GM12878 (cell line): Measurements from ENCODE around the gene UBR2. TPM values are rescaled to one million over a fixed set of nuclear protein-coding genes. Genes with fewer than 3 reads are reported as not detected.

ENCODE experiments used
- ATAC-seq: fragments of 200-7000 bp; cut with Tn5 transposase; 3 replicates; pipeline ENCODE4 v1.9.1; 2020; ENCODE audit warnings: mild to moderate bottlenecking, moderate library complexity
- BruUV-seq: library from RNA; stranded (reverse); fragments of 400-500 nt; replicated peaks from 2 replicates; lab custom pipeline; 2021; lab: Mats Ljungman, UMichigan
- CTCF ChIA-PET: fragments of 300-600 bp; sonication (Branson Sonifier 250); formaldehyde crosslinking; extraction: SDS; loops from one replicate; lab custom pipeline; 2021; ENCODE audit warnings: inconsistent platforms; lab: Yijun Ruan, JAX
- POLR2A ChIA-PET: fragments of 350-600 bp; formaldehyde crosslinking; extraction: SDS; loops from one replicate; lab custom pipeline; 2021; ENCODE audit warnings: inconsistent platforms; lab: Charles Lee
- RAD21 ChIA-PET: fragments of 300-600 bp; sonication (Branson Sonifier 250); formaldehyde crosslinking; loops from one replicate; lab custom pipeline; 2023; ENCODE audit warnings: antibody characterized with exemption; ENCODE audit not compliant: unreplicated experiment; lab: Charles Lee
- SMC1A ChIA-PET: fragments of 300-600 bp; sonication (Branson Sonifier 250); formaldehyde crosslinking; loops from one replicate; lab custom pipeline; 2023; ENCODE audit not compliant: unreplicated experiment, uncharacterized antibody; lab: Charles Lee
- DNase-seq: peaks from one replicate; pipeline ENCODE4 v3.0.0-alpha.2; 2011; ENCODE audit warnings: low read depth, low spot score
- FAIRE-seq: peaks from 3 replicates; lab custom pipeline; 2011; peaks lifted over from hg19 to GRCh38; lab: Jason Lieb, UNC
- H2AFZ ChIP-seq: 2 replicates; pipeline ENCODE4 v1.6.0; 2011; ENCODE audit warnings: low read depth, low read length, control low read depth; ENCODE audit not compliant: control insufficient read depth
- H3K27ac ChIP-seq: 2 replicates; pipeline ENCODE4 v1.5.1; 2011; ENCODE audit warnings: control low read depth; ENCODE audit not compliant: control insufficient read depth, insufficient read depth
- H3K27me3 ChIP-seq, 2 experiments: replicated peaks in 1 of 2; 2 replicates each; pipeline versions ENCODE4 v1.6.0 to v1.6.1; 2011; ENCODE audit warnings: low read length in 1 of 2; ENCODE audit not compliant: control insufficient read depth in 2 of 2, insufficient read depth in 2 of 2
- H3K36me3 ChIP-seq, 2 experiments: 2 replicates each; pipeline ENCODE4 v1.5.1; 2011; ENCODE audit warnings: low read length in 1 of 2; ENCODE audit not compliant: control insufficient read depth in 2 of 2, insufficient read depth in 2 of 2
- H3K4me1 ChIP-seq: 2 replicates; pipeline ENCODE4 v1.6.1; 2011; ENCODE audit warnings: mild to moderate bottlenecking, low read length, moderate library complexity, mixed read lengths; ENCODE audit not compliant: control insufficient read depth, insufficient read depth
- H3K4me2 ChIP-seq: 2 replicates; pipeline ENCODE4 v1.6.0; 2011; ENCODE audit warnings: control low read depth; ENCODE audit not compliant: control insufficient read depth, insufficient read depth
- H3K4me3 ChIP-seq: fragments of 200-600 bp; sonication (generic); 2 replicates; pipeline ENCODE4 v1.5.1; 2016
- H3K79me2 ChIP-seq: 2 replicates; pipeline ENCODE4 v1.6.0; 2011; ENCODE audit warnings: low read length; ENCODE audit not compliant: control insufficient read depth, insufficient read depth
- H3K9ac ChIP-seq: 2 replicates; pipeline ENCODE4 v1.8.0; 2011; ENCODE audit warnings: low read length, control low read depth, mixed read lengths; ENCODE audit not compliant: control insufficient read depth, insufficient read depth
- H3K9me3 ChIP-seq: replicated peaks from 3 replicates; pipeline ENCODE4 v1.5.1; 2011; ENCODE audit warnings: mild to moderate bottlenecking, low read length; ENCODE audit not compliant: control insufficient read depth, insufficient read depth
- H4K20me1 ChIP-seq: 2 replicates; pipeline ENCODE4 v1.6.0; 2011; ENCODE audit not compliant: control insufficient read depth, insufficient read depth
- CHD4 ChIP-seq: fragments of 200-600 bp; sonication (generic); IDR thresholded peaks from 2 replicates; pipeline ENCODE4 v1.6.1; 2016; ENCODE audit warnings: mild to moderate bottlenecking
- ETV6 ChIP-seq, 2 experiments: fragments of 450-650 bp in 1 of 2; IDR thresholded peaks in 1 of 2; conservative IDR thresholded peaks in 1 of 2; 2 replicates each; pipeline ENCODE4 v1.6.1; 2014; ENCODE audit warnings: antibody characterized with exemption in 1 of 2, borderline replicate concordance in 1 of 2, low read depth in 1 of 2, mild to moderate bottlenecking in 1 of 2, moderate library complexity in 1 of 2
- FOXK2 ChIP-seq: fragments of 450-650 bp; IDR thresholded peaks from 2 replicates; pipeline ENCODE4 v1.6.1; 2017; ENCODE audit warnings: mild to moderate bottlenecking, moderate library complexity
- GATAD2B ChIP-seq: fragments of 450-650 bp; conservative IDR thresholded peaks from 2 replicates; pipeline ENCODE4 v1.6.1; 2017; ENCODE audit warnings: low read depth, mild to moderate bottlenecking, moderate library complexity
- HDGF ChIP-seq: fragments of 450-650 bp; IDR thresholded peaks from 2 replicates; pipeline ENCODE4 v1.6.1; 2016; ENCODE audit warnings: antibody characterized with exemption
- KAT2A ChIP-seq: conservative IDR thresholded peaks from 2 replicates; pipeline ENCODE4 v1.6.1; 2011; ENCODE audit warnings: low read depth, low read length; ENCODE audit not compliant: control insufficient read depth
- NFIC ChIP-seq: IDR thresholded peaks from 2 replicates; pipeline ENCODE4 v1.6.1; 2012; ENCODE audit warnings: low read depth, mild to moderate bottlenecking, inconsistent platforms, low read length, moderate library complexity
- RELA ChIP-seq: fragments of 450-650 bp; IDR thresholded peaks from 2 replicates; pipeline ENCODE4 v1.8.0; 2014; ENCODE audit warnings: borderline replicate concordance; ENCODE audit not compliant: partially characterized antibody
- RFX5 ChIP-seq: IDR thresholded peaks from 2 replicates; pipeline ENCODE4 v1.6.1; 2011; ENCODE audit warnings: low read depth, low read length, improper control_type of control experiment
- TBL1XR1 ChIP-seq: IDR thresholded peaks from 2 replicates; pipeline ENCODE4 v1.6.1; 2012; ENCODE audit warnings: low read depth, low read length, improper control_type of control experiment
- ZNF207 ChIP-seq: fragments of 450-650 bp; IDR thresholded peaks from 2 replicates; pipeline ENCODE4 v1.6.1; 2014; ENCODE audit warnings: antibody characterized with exemption, mild to moderate bottlenecking, borderline replicate concordance
- ZSCAN29 ChIP-seq: fragments of 450-650 bp; IDR thresholded peaks from 2 replicates; pipeline ENCODE4 v1.6.1; 2017; ENCODE audit warnings: mild to moderate bottlenecking, moderate library complexity
- WGBS: methylation state at CpG from one replicate; pipeline ENCODE4 v1.1.6; 2016; ENCODE audit warnings: low lambda C conversion rate; ENCODE audit not compliant: insufficient replicate concordance, insufficient coverage; ENCODE audit errors: missing lambda C conversion rate; 5-methylcytosine and 5-hydroxymethylcytosine counted together
- in situ Hi-C: fragments of 300-500 bp; cut with MboI; formaldehyde crosslinking; loops from 9 replicates; pipeline ENCODE4 v1.14.3; 2018; ENCODE audit warnings: mixed read lengths
- intact Hi-C: fragments of 100-400 bp; cut with micrococcal nuclease; formaldehyde crosslinking; loops from one replicate; pipeline ENCODE4 v1.14.2; 2022; ENCODE audit not compliant: unreplicated experiment
- polyA plus RNA-seq, 11 experiments: library from polyadenylated mRNA; depleted of rRNA in 4 of 11; unstranded in 6 of 11; stranded (reverse) in 5 of 11; fragments of >200 nt; fragmentation: Nextera tagmentation in 4 of 11; fragmentation: Illumina TruSeq in 1 of 11; extraction: Ambion mirVana in 4 of 11; extraction: Trizol in 1 of 11; gene quantifications; 1 replicate in 1 of 11; 2 replicates in 10 of 11; pipeline versions ENCODE4 v1.2.1 to v1.2.3, GENCODE V29; 2011 to 2016; ENCODE audit warnings: inconsistent platforms in 2 of 11, missing spikeins in 2 of 11, low read depth in 1 of 11
- total RNA-seq, 4 experiments: library from RNA; depleted of rRNA in 3 of 4; stranded (reverse); fragments of >200 nt in 3 of 4; fragmentation: Illumina TruSeq in 1 of 4; extraction: Trizol in 1 of 4; gene quantifications; 2 replicates each; pipeline versions ENCODE4 v1.2.1 to v1.2.3, GENCODE V29; 2013 to 2021
- TF ChIP-seq, protein P1 (sequence below): IDR thresholded peaks from 2 replicates; pipeline ENCODE4 v1.6.1; 2011; ENCODE audit warnings: low read depth, mild to moderate bottlenecking, low read length, moderate library complexity, borderline replicate concordance; ENCODE audit errors: extremely low read depth
- TF ChIP-seq, protein P2 (sequence below): fragments of 450-650 bp; IDR thresholded peaks from 2 replicates; pipeline ENCODE4 v1.6.1; 2017; ENCODE audit warnings: mild to moderate bottlenecking, moderate library complexity

Gene UBR2
- total and polyA plus RNA-seq, 10 of the 15 experiments (the other 5 are each of a cell fraction or from before 2014, with no cell fraction given), result 2.3 to 18.4 (median 9.6) TPM

DNA sequence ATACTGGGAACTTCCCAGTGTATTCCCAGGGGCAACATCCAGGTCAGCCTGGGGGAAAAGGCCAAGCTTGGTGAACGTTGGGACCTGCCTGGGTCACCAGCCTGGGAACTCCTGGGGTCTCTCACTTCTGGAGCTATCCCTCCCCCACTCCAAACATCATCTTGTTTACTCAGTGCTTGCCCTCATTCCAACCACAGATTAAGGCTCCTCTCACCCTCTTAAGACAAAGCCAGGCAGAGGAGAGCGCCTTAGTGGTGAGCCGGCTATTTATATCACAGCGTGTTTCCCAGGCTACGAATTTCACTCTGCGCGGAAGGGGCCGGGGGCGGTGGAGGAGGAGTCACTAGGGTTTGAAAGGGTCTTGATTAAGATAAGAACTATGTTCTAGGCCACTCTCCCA lies 146.5 kb downstream of the UBR2 start (continued):
- TF ChIP-seq RFX5, result no peak

DNA sequence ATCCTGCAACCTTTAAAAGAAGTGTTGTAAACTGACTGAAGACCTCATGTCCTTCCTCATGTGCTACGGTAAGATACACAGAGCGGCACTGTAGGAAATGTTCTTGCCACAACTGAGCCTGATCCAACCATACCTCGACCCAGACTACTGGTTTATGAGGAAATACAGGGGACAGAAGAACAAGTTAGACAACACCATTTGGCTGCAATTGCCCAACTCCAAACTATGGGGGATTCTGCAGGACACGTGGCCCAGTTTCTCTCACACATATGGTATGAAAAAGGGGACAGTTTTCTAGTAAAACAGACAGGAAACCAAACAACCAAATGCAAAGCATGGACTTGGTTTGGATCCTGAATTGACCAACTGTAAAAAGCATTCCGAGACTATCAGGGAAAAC lies 148.1 kb downstream of the UBR2 start:
- FAIRE-seq (peak; percentile 13), DNase-seq (no peak), ATAC-seq (no peak)
- H3K36me3 ChIP-seq, result no peaks in the 10 kb centered on the region
- no peaks in the 10 kb centered on the region for H4K20me1 ChIP-seq
- H3K4me2 ChIP-seq, result no peak overlapping the region
- in situ Hi-C loops, result no loop called here
- CTCF ChIA-PET, result interaction anchor here (1.4 kb wide), 1 partner anchor 14 kb away, joined by 3 read pairs; no protein-coding TSS in a partner anchor
- POLR2A ChIA-PET, result no interaction called here
- WGBS, result 22% methylated on average over 5 of the region's 5 CpGs
- H3K27ac ChIP-seq, result no peak overlapping the region
- RAD21 ChIA-PET, result no interaction called here
- no peaks in the 10 kb centered on the region for H3K4me1 ChIP-seq
- no peak overlapping the region for H3K4me3 ChIP-seq
- TF ChIP-seq, protein P1, sequence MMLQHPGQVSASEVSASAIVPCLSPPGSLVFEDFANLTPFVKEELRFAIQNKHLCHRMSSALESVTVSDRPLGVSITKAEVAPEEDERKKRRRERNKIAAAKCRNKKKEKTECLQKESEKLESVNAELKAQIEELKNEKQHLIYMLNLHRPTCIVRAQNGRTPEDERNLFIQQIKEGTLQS, result no peak
- TF ChIP-seq TBL1XR1, result no peak
- TF ChIP-seq, protein P2, sequence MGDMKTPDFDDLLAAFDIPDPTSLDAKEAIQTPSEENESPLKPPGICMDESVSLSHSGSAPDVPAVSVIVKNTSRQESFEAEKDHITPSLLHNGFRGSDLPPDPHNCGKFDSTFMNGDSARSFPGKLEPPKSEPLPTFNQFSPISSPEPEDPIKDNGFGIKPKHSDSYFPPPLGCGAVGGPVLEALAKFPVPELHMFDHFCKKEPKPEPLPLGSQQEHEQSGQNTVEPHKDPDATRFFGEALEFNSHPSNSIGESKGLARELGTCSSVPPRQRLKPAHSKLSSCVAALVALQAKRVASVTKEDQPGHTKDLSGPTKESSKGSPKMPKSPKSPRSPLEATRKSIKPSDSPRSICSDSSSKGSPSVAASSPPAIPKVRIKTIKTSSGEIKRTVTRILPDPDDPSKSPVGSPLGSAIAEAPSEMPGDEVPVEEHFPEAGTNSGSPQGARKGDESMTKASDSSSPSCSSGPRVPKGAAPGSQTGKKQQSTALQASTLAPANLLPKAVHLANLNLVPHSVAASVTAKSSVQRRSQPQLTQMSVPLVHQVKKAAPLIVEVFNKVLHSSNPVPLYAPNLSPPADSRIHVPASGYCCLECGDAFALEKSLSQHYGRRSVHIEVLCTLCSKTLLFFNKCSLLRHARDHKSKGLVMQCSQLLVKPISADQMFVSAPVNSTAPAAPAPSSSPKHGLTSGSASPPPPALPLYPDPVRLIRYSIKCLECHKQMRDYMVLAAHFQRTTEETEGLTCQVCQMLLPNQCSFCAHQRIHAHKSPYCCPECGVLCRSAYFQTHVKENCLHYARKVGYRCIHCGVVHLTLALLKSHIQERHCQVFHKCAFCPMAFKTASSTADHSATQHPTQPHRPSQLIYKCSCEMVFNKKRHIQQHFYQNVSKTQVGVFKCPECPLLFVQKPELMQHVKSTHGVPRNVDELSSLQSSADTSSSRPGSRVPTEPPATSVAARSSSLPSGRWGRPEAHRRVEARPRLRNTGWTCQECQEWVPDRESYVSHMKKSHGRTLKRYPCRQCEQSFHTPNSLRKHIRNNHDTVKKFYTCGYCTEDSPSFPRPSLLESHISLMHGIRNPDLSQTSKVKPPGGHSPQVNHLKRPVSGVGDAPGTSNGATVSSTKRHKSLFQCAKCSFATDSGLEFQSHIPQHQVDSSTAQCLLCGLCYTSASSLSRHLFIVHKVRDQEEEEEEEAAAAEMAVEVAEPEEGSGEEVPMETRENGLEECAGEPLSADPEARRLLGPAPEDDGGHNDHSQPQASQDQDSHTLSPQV, result no peak
- TF ChIP-seq RELA, result no peak
- TF ChIP-seq NFIC, result no peak
- TF ChIP-seq ZSCAN29, result no peak
- TF ChIP-seq KAT2A, result no peak
- no peak for TF ChIP-seq ZNF207
- TF ChIP-seq GATAD2B, result no peak
- no peak for TF ChIP-seq ETV6 (conservative IDR thresholded peaks at IDR 0.05 in 1 of 2, IDR thresholded peaks at IDR 0.05 in 1 of 2; ENCODE audit: borderline replicate concordance in 1 of 2, low read depth in 1 of 2)
- TF ChIP-seq CHD4, result no peak
- no peak for TF ChIP-seq HDGF
- no peak for TF ChIP-seq FOXK2
- SMC1A ChIA-PET, result no interaction called here
- H2AFZ ChIP-seq, result no peak overlapping the region
- H3K9me3 ChIP-seq, result peaks cover 4% of the 10 kb centered on the region; the same call in 1 of the 3 replicates
- BruUV-seq, result no TSS peak
- no peaks in the 10 kb centered on the region for H3K79me2 ChIP-seq
- intact Hi-C loops, result no loop called here
- no peaks in the 10 kb centered on the region; a peak in 1 of 4 replicates for H3K27me3 ChIP-seq
- H3K9ac ChIP-seq, result no peak overlapping the region
